HAP-1 (cell line): Measurements from ENCODE around the gene VTI1A.

Experiments used
- DNase-seq, 2 experiments: peaks; one replicate each; pipeline ENCODE4 v3.0.0-alpha.2; 2016 to 2020; ENCODE audit warnings: low spot score in 2 of 2
- H3K27me3 ChIP-seq: fragments of 250-450 bp; sonication (Bioruptor Pico); 2 replicates; pipeline ENCODE4 v1.5.1; 2020; ENCODE audit warnings: low read depth, mild to moderate bottlenecking, moderate library complexity
- H3K36me3 ChIP-seq: fragments of 250-450 bp; sonication (Bioruptor Pico); replicated peaks from 2 replicates; pipeline ENCODE4 v1.5.1; 2020; ENCODE audit warnings: mild to moderate bottlenecking
- H3K4me1 ChIP-seq: fragments of 250-450 bp; sonication (Bioruptor Pico); 2 replicates; pipeline ENCODE4 v1.5.1; 2020; ENCODE audit warnings: mild to moderate bottlenecking
- H3K4me3 ChIP-seq: fragments of 250-450 bp; sonication (Bioruptor Pico); 2 replicates; pipeline ENCODE4 v1.5.1; 2020; ENCODE audit warnings: mild to moderate bottlenecking, moderate library complexity
- H3K9me3 ChIP-seq: fragments of 250-450 bp; sonication (Bioruptor Pico); 2 replicates; pipeline ENCODE4 v1.5.1; 2020; ENCODE audit warnings: mild to moderate bottlenecking, moderate library complexity
- in situ Hi-C: fragments of 300-500 bp; cut with MboI; formaldehyde crosslinking; loops from 3 replicates; pipeline ENCODE4 v1.14.3; 2020; ENCODE audit warnings: low sequenced_read_pairs, inconsistent platforms, mixed read lengths

VTI1A gene

GRCh38 chr10:112639298-112639697 lies 192.3 kb downstream of the VTI1A start:
- in situ Hi-C loops: no loop called here
- H3K4me1 ChIP-seq: peaks cover 22% of the 10 kb centered on the region

GRCh38 chr10:112640638-112641037 lies 193.6 kb downstream of the VTI1A start:
- Histone ChIP-seq H3K27me3 (no peaks in the 10 kb centered on the region), H3K9me3 (no peaks in the 10 kb centered on the region), H3K4me1 (peaks cover 10% of the 10 kb centered on the region), H3K36me3 (no peaks in the 10 kb centered on the region), H3K4me3 (no peak overlapping the region)
- in situ Hi-C loops: no loop called here
- no peak for DNase-seq

More at GRCh38 chr10:112639298-112639697, 192.3 kb downstream of the VTI1A start:
- Histone ChIP-seq H3K27me3 (no peaks in the 10 kb centered on the region), H3K9me3 (no peaks in the 10 kb centered on the region), H3K4me3 (no peak overlapping the region), H3K36me3 (no peaks in the 10 kb centered on the region)
- DNase-seq: no peak

- no peak for DNase-seq
- in situ Hi-C loops: no loop called here
- Histone ChIP-seq H3K36me3 (no peaks in the 10 kb centered on the region), H3K27me3 (no peaks in the 10 kb centered on the region), H3K9me3 (no peaks in the 10 kb centered on the region), H3K4me1 (peaks cover 2% of the 10 kb centered on the region; the same call in 1 of the 2 replicates), H3K4me3 (no peak overlapping the region)
Observed at GRCh38 chr10:112643600-112644264, 196.7 kb downstream of the VTI1A start.

GRCh38 chr10:112644265-112644645 lies 197.2 kb downstream of the VTI1A start:
- no peak for DNase-seq
- no peaks in the 10 kb centered on the region for H3K36me3 ChIP-seq
- H3K4me1 ChIP-seq: peaks cover 2% of the 10 kb centered on the region; the same call in 1 of the 2 replicates
- H3K9me3 ChIP-seq: no peaks in the 10 kb centered on the region
- no peak overlapping the region for H3K4me3 ChIP-seq
- in situ Hi-C loops: no loop called here
- no peaks in the 10 kb centered on the region for H3K27me3 ChIP-seq

GRCh38 chr10:112649006-112649821 lies 202.2 kb downstream of the VTI1A start:
- H3K4me1 ChIP-seq: no peaks in the 10 kb centered on the region
- in situ Hi-C loops: no loop called here
- H3K9me3 ChIP-seq: no peaks in the 10 kb centered on the region
- no peak for DNase-seq
- no peaks in the 10 kb centered on the region for H3K36me3 ChIP-seq
- H3K27me3 ChIP-seq: no peaks in the 10 kb centered on the region
- no peak overlapping the region for H3K4me3 ChIP-seq

- in situ Hi-C loops: no loop called here
- no peaks in the 10 kb centered on the region for H3K36me3 ChIP-seq
- no peak overlapping the region for H3K4me3 ChIP-seq
- no peaks in the 10 kb centered on the region for H3K27me3 ChIP-seq
- no peaks in the 10 kb centered on the region for H3K4me1 ChIP-seq
- no peaks in the 10 kb centered on the region for H3K9me3 ChIP-seq
- no peak for DNase-seq
Observed at GRCh38 chr10:112649822-112650152, 202.8 kb downstream of the VTI1A start.

GRCh38 chr10:112650588-112651030 lies 203.6 kb downstream of the VTI1A start:
- Histone ChIP-seq H3K4me3 (no peak overlapping the region), H3K36me3 (no peaks in the 10 kb centered on the region), H3K4me1 (no peaks in the 10 kb centered on the region), H3K9me3 (no peaks in the 10 kb centered on the region), H3K27me3 (no peaks in the 10 kb centered on the region)
- in situ Hi-C loops: no loop called here
- no peak for DNase-seq

- no peaks in the 10 kb centered on the region for H3K27me3 ChIP-seq
- in situ Hi-C loops: no loop called here
- DNase-seq: no peak
- H3K9me3 ChIP-seq: no peaks in the 10 kb centered on the region
- H3K4me1 ChIP-seq: peaks cover 2% of the 10 kb centered on the region
- no peaks in the 10 kb centered on the region for H3K36me3 ChIP-seq
- no peak overlapping the region for H3K4me3 ChIP-seq
Observed at GRCh38 chr10:112653215-112653614, 206.2 kb downstream of the VTI1A start.

- Histone ChIP-seq H3K4me3 (no peak overlapping the region), H3K27me3 (no peaks in the 10 kb centered on the region), H3K36me3 (no peaks in the 10 kb centered on the region), H3K4me1 (peaks cover 8% of the 10 kb centered on the region), H3K9me3 (no peaks in the 10 kb centered on the region)
- DNase-seq: no peak
- in situ Hi-C loops: no loop called here
Observed at GRCh38 chr10:112653851-112654250, 206.8 kb downstream of the VTI1A start.

- no peaks in the 10 kb centered on the region for H3K27me3 ChIP-seq
- peaks cover 17% of the 10 kb centered on the region for H3K4me1 ChIP-seq
- in situ Hi-C loops: no loop called here
- no peak overlapping the region for H3K4me3 ChIP-seq
- DNase-seq: no peak
- no peaks in the 10 kb centered on the region for H3K9me3 ChIP-seq
- no peaks in the 10 kb centered on the region for H3K36me3 ChIP-seq
Observed at GRCh38 chr10:112654794-112655193, 207.8 kb downstream of the VTI1A start.

GRCh38 chr10:112655722-112656121 lies 208.7 kb downstream of the VTI1A start:
- in situ Hi-C loops: no loop called here
- Histone ChIP-seq H3K4me3 (no peak overlapping the region), H3K36me3 (no peaks in the 10 kb centered on the region), H3K4me1 (peaks cover 17% of the 10 kb centered on the region), H3K9me3 (no peaks in the 10 kb centered on the region), H3K27me3 (no peaks in the 10 kb centered on the region)
- DNase-seq: no peak

GRCh38 chr10:112658465-112658864 lies 211.4 kb downstream of the VTI1A start:
- Histone ChIP-seq H3K4me1 (peaks cover 17% of the 10 kb centered on the region), H3K4me3 (no peak overlapping the region), H3K36me3 (no peaks in the 10 kb centered on the region), H3K9me3 (no peaks in the 10 kb centered on the region), H3K27me3 (no peaks in the 10 kb centered on the region)
- in situ Hi-C loops: no loop called here
- no peak for DNase-seq

- peaks cover 17% of the 10 kb centered on the region for H3K4me1 ChIP-seq
- H3K27me3 ChIP-seq: no peaks in the 10 kb centered on the region
- no peak overlapping the region for H3K4me3 ChIP-seq
- H3K36me3 ChIP-seq: no peaks in the 10 kb centered on the region
- in situ Hi-C loops: no loop called here
- peak; percentile 19 to 61 for DNase-seq
- H3K9me3 ChIP-seq: no peaks in the 10 kb centered on the region
Observed at GRCh38 chr10:112658900-112659638, 212.1 kb downstream of the VTI1A start.
